NCI-H460 (cell line): Measurements from ENCODE around the gene NUDT6. TPM values are rescaled to one million over a fixed set of nuclear protein-coding genes. Genes with fewer than 3 reads are reported as not detected.
"Not testable (repeated sequence)": the region's sequence is repeated elsewhere in the genome, so short reads cannot be mapped to it uniquely, and the experiment has no call there.

ENCODE experiments used
- DNase-seq: peaks from one replicate; pipeline ENCODE4 v3.0.0-alpha.2; 2016; ENCODE audit warnings: low read depth; ENCODE audit errors: extremely low read depth
- polyA plus RNA-seq: library from polyadenylated mRNA; depleted of rRNA; stranded (reverse); fragments of >200 nt; gene quantifications from 2 replicates; pipeline ENCODE4 v1.2.3, GENCODE V29; 2014; cell fraction: nucleus; rRNA removed
- total RNA-seq: library from RNA; depleted of rRNA; stranded (reverse); fragments of >200 nt; shearing (Covaris generic); gene quantifications from 2 replicates; pipeline ENCODE4 v1.2.3, GENCODE V29; 2014; rRNA removed

The NUDT6 gene
- total RNA-seq = 16.4 and 20.9 TPM in 2 replicates
- 10.5 and 11.8 TPM in 2 replicates for polyA plus RNA-seq

GRCh38 chr4:122921971-122922876, at the start of gene NUDT6:
NUDT6 (minus strand) TSS chr4:122922597; CDS start chr4:122922572, 25 bp downstream.
- DNase-seq = no peak

- no peak for DNase-seq
Measured at GRCh38 chr4:122968227-122968812, 45.9 kb upstream of the NUDT6 start.

- DNase-seq = no peak
Measured at GRCh38 chr4:122967231-122967630, 44.8 kb upstream of the NUDT6 start.

GRCh38 chr4:122966201-122966600, 43.8 kb upstream of the NUDT6 start:
- no peak for DNase-seq

- DNase-seq = no peak
Measured at GRCh38 chr4:122963216-122963615, 40.8 kb upstream of the NUDT6 start.

- DNase-seq = no peak
Measured at GRCh38 chr4:122960611-122961000, 38.2 kb upstream of the NUDT6 start.

- DNase-seq = no peak
Measured at GRCh38 chr4:122959981-122960610, 37.7 kb upstream of the NUDT6 start.

- no peak for DNase-seq
Measured at GRCh38 chr4:122959441-122959840, 37.0 kb upstream of the NUDT6 start.

- DNase-seq = no peak
Measured at GRCh38 chr4:122958505-122958904, 36.1 kb upstream of the NUDT6 start.

- no peak for DNase-seq
Measured at GRCh38 chr4:122953924-122954323, 31.5 kb upstream of the NUDT6 start.

GRCh38 chr4:122952028-122952427, 29.6 kb upstream of the NUDT6 start:
- DNase-seq = no peak

GRCh38 chr4:122948671-122949070, 26.3 kb upstream of the NUDT6 start:
- no peak for DNase-seq

GRCh38 chr4:122946142-122946541, 23.7 kb upstream of the NUDT6 start:
- no peak for DNase-seq

- not testable (repeated sequence) for DNase-seq
Measured at GRCh38 chr4:122945136-122945535, 22.7 kb upstream of the NUDT6 start.

GRCh38 chr4:122932763-122933162, 10.4 kb upstream of the NUDT6 start:
- DNase-seq = no peak

- DNase-seq = no peak
Measured at GRCh38 chr4:122930862-122931261, 8.5 kb upstream of the NUDT6 start.

GRCh38 chr4:122928930-122929329, 6.5 kb upstream of the NUDT6 start:
- no peak for DNase-seq

- DNase-seq = peak; percentile 82
Measured at GRCh38 chr4:122922877-122923511, 597 bp upstream of the NUDT6 start.

GRCh38 chr4:122921300-122921699, 1.1 kb downstream of the NUDT6 start:
- DNase-seq = no peak

- peak; percentile 66 for DNase-seq
Measured at GRCh38 chr4:122920473-122920872, 1.9 kb downstream of the NUDT6 start.

- no peak for DNase-seq
Measured at GRCh38 chr4:122917731-122918130, 4.7 kb downstream of the NUDT6 start.
